Left lung (tissue), 10 donors: ENCODE data around the gene PRSS53. TPM values are rescaled to one million over a fixed set of nuclear protein-coding genes. Genes with fewer than 3 reads are reported as not detected.
A peak's percentile ranks its signal among the peaks of the same experiment; 100 is the strongest.

Source experiments
- ATAC-seq: fragments of 200-7000 bp; cut with Tn5 transposase; one replicate; pipeline ENCODE4 v1.9.1; 2020; ENCODE audit warnings: moderate library complexity
- DNase-seq, 4 donors: peaks; one replicate each; pipeline ENCODE4 v3.0.0-alpha.2; 2013 to 2020
- H3K27ac ChIP-seq, 2 donors: fragments of 200-600 bp; sonication (generic) in 1 of 2; one replicate each; pipeline versions ENCODE4 v1.5.0 to v1.8.0; 2020 to 2021
- H3K27me3 ChIP-seq, 2 donors: fragments of 200-600 bp; sonication (generic) in 1 of 2; one replicate each; pipeline versions ENCODE4 v1.5.0 to v1.8.0; 2020 to 2021
- H3K36me3 ChIP-seq, 2 donors: fragments of 200-600 bp; sonication (generic) in 1 of 2; one replicate each; pipeline versions ENCODE4 v1.5.0 to v1.8.0; 2020 to 2021
- H3K4me1 ChIP-seq, 2 donors: fragments of 200-600 bp; one replicate each; pipeline ENCODE4 v1.8.0; 2021
- H3K4me3 ChIP-seq, 2 donors: fragments of 200-600 bp; sonication (generic) in 1 of 2; one replicate each; pipeline versions ENCODE4 v1.5.0 to v1.8.0; 2020 to 2021; ENCODE audit warnings: mild to moderate bottlenecking in 1 of 2
- H3K9me3 ChIP-seq, 2 donors: fragments of 200-600 bp; sonication (generic) in 1 of 2; one replicate each; pipeline versions ENCODE4 v1.5.0 to v1.8.0; 2020 to 2021
- CTCF ChIP-seq, 2 donors: fragments of 200-600 bp; sonication (generic) in 1 of 2; IDR thresholded peaks; one replicate each; pipeline versions ENCODE4 v1.5.0 to v1.8.0; 2021; ENCODE audit warnings: antibody characterized with exemption in 2 of 2
- intact Hi-C, 2 donors: fragments of 100-400 bp; cut with DNase I; formaldehyde crosslinking; loops; one replicate each; pipeline versions ENCODE4 v1.11.2 to v1.14.2; 2022
- polyA plus RNA-seq, 6 donors: library from polyadenylated mRNA; unstranded; fragments of 120-200 nt; gene quantifications; one replicate each; pipeline ENCODE4 v1.2.1, GENCODE V29; 2013; ENCODE audit not compliant: insufficient read length in 6 of 6
- total RNA-seq, 2 donors: library from RNA; stranded (reverse); fragmentation: NEBNext Ultra II Directional; extraction: Animal tissue kit (Norgen Biotek cat#: 25700); gene quantifications; one replicate each; pipeline ENCODE4 v1.2.1, GENCODE V29; 2021
- donor health status: DM: no; HTN: yes; CAD: no.
- donor health status: DM: no; HTN: no; CAD: no.

PRSS53 gene
- total and polyA plus RNA-seq, 8 donors: 0.96 to 2.9 (median 2.2) TPM

GRCh38 chr16:31131841-31132271 lies 43.1 kb upstream of the PRSS53 start:
- DNase-seq (peak in 1 of 4 donors; percentile 73), ATAC-seq (no peak)
- Histone ChIP-seq H3K4me3 (no peak overlapping the region), H3K27me3 (peaks cover 0 to 8% of the 10 kb centered on the region in 2 donors), H3K36me3 (peaks cover 0 to 47% of the 10 kb centered on the region in 2 donors), H3K9me3 (no peaks in the 10 kb centered on the region), H3K4me1 (peaks cover 17 to 78% of the 10 kb centered on the region in 2 donors), H3K27ac (peak overlapping the region in 1 of 2 donors; percentile 27)
- intact Hi-C loops: no loop called here
- TF ChIP-seq CTCF (IDR thresholded peaks at IDR 0.05): no peak

- DNase-seq (no peak), ATAC-seq (no peak)
- Histone ChIP-seq H3K9me3 (no peaks in the 10 kb centered on the region), H3K4me3 (no peak overlapping the region), H3K4me1 (peaks cover 17 to 83% of the 10 kb centered on the region in 2 donors), H3K27me3 (peaks cover 0 to 8% of the 10 kb centered on the region in 2 donors), H3K36me3 (peaks cover 0 to 47% of the 10 kb centered on the region in 2 donors), H3K27ac (peak overlapping the region; percentile 27 to 97)
- intact Hi-C loops: no loop called here
- TF ChIP-seq CTCF (IDR thresholded peaks at IDR 0.05): no peak
Measured at GRCh38 chr16:31131416-31131815, 42.7 kb upstream of the PRSS53 start.

- Histone ChIP-seq H3K27ac (peak overlapping the region; percentile 90 to 97), H3K36me3 (peaks cover 0 to 47% of the 10 kb centered on the region in 2 donors), H3K4me3 (no peak overlapping the region), H3K9me3 (no peaks in the 10 kb centered on the region), H3K4me1 (peaks cover 17 to 85% of the 10 kb centered on the region in 2 donors), H3K27me3 (peaks cover 0 to 8% of the 10 kb centered on the region in 2 donors)
- ATAC-seq: peak; percentile 54
- peak in 3 of 4 donors; percentile 88 to 90 (median 90) for DNase-seq
- TF ChIP-seq CTCF (IDR thresholded peaks at IDR 0.05): no peak
- intact Hi-C loops: no loop called here
Measured at GRCh38 chr16:31130899-31131298, 42.2 kb upstream of the PRSS53 start.

- Histone ChIP-seq H3K4me1 (peaks cover 17 to 85% of the 10 kb centered on the region in 2 donors), H3K27me3 (peaks cover 0 to 4% of the 10 kb centered on the region in 2 donors), H3K36me3 (peaks cover 0 to 48% of the 10 kb centered on the region in 2 donors), H3K9me3 (no peaks in the 10 kb centered on the region), H3K27ac (peak overlapping the region; percentile 90 to 97), H3K4me3 (peak overlapping the region in 1 of 2 donors; percentile 4)
- ATAC-seq (peak; percentile 2), DNase-seq (peak in 2 of 4 donors; percentile 76 to 85)
- TF ChIP-seq CTCF (IDR thresholded peaks at IDR 0.05): no peak
- intact Hi-C loops: no loop called here
Measured at GRCh38 chr16:31130336-31130891, 41.7 kb upstream of the PRSS53 start.

GRCh38 chr16:31129568-31130335 lies 41.0 kb upstream of the PRSS53 start:
- DNase-seq: peak in 2 of 4 donors; percentile 77 to 89
- peak overlapping the region in 1 of 2 donors; percentile 4 for H3K4me3 ChIP-seq
- H3K9me3 ChIP-seq: no peaks in the 10 kb centered on the region
- H3K4me1 ChIP-seq: peaks cover 17 to 81% of the 10 kb centered on the region in 2 donors
- peak; percentile 6 for ATAC-seq
- H3K36me3 ChIP-seq: peaks cover 0 to 55% of the 10 kb centered on the region in 2 donors
- H3K27me3 ChIP-seq: no peaks in the 10 kb centered on the region
- TF ChIP-seq CTCF (IDR thresholded peaks at IDR 0.05): no peak
- intact Hi-C loops: no loop called here
- H3K27ac ChIP-seq: peak overlapping the region; percentile 90 to 97
